ENCODE measurements around the gene QSOX2.

QSOX2 gene

GRCh38 chr9:136231478-136232297 is 13.9 kb downstream of the QSOX2 start:
- Histone ChIP-seq H3K27ac (ENCODE audit: low read depth, low read length) (no peak overlapping the region), H3K9me3 (ENCODE audit: control insufficient read depth, insufficient read depth, low read depth, low read length) (no peaks in the 10 kb centered on the region), H3K27me3 (ENCODE audit: control insufficient read depth, insufficient read depth, low read length) (no peaks in the 10 kb centered on the region), H3K9ac (ENCODE audit: low read length) (no peak overlapping the region), H3K4me1 (ENCODE audit: control insufficient read depth, insufficient read depth, low read length) (peaks cover 3% of the 10 kb centered on the region; the same call in 1 of the 2 replicates), H3K4me3 (ENCODE audit: low read depth, low read length) (no peak overlapping the region), H3K36me3 (ENCODE audit: control insufficient read depth, insufficient read depth, low read length) (peaks cover 25% of the 10 kb centered on the region; the same call in 1 of the 2 replicates)

GRCh38 chr9:136230773-136231172 is 14.8 kb downstream of the QSOX2 start:
- H3K36me3 ChIP-seq (ENCODE audit: control insufficient read depth, insufficient read depth, low read length) = peaks cover 16% of the 10 kb centered on the region; the same call in 1 of the 2 replicates
- no peak overlapping the region for H3K4me3 ChIP-seq (ENCODE audit: low read depth, low read length)
- no peak overlapping the region for H3K27ac ChIP-seq (ENCODE audit: low read depth, low read length)
- no peak overlapping the region for H3K9ac ChIP-seq (ENCODE audit: low read length)
- no peaks in the 10 kb centered on the region for H3K9me3 ChIP-seq (ENCODE audit: control insufficient read depth, insufficient read depth, low read depth, low read length)
- no peaks in the 10 kb centered on the region for H3K27me3 ChIP-seq (ENCODE audit: control insufficient read depth, insufficient read depth, low read length)
- peaks cover 3% of the 10 kb centered on the region; the same call in 1 of the 2 replicates for H3K4me1 ChIP-seq (ENCODE audit: control insufficient read depth, insufficient read depth, low read length)

GRCh38 chr9:136230365-136230764 is 15.2 kb downstream of the QSOX2 start:
- no peak overlapping the region for H3K4me3 ChIP-seq (ENCODE audit: low read depth, low read length)
- peaks cover 13% of the 10 kb centered on the region; the same call in 1 of the 2 replicates for H3K36me3 ChIP-seq (ENCODE audit: control insufficient read depth, insufficient read depth, low read length)
- no peaks in the 10 kb centered on the region for H3K27me3 ChIP-seq (ENCODE audit: control insufficient read depth, insufficient read depth, low read length)
- H3K27ac ChIP-seq (ENCODE audit: low read depth, low read length) = no peak overlapping the region
- peaks cover 3% of the 10 kb centered on the region; the same call in 1 of the 2 replicates for H3K4me1 ChIP-seq (ENCODE audit: control insufficient read depth, insufficient read depth, low read length)
- H3K9ac ChIP-seq (ENCODE audit: low read length) = no peak overlapping the region
- H3K9me3 ChIP-seq (ENCODE audit: control insufficient read depth, insufficient read depth, low read depth, low read length) = no peaks in the 10 kb centered on the region

GRCh38 chr9:136229096-136230065 is 16.2 kb downstream of the QSOX2 start:
- Histone ChIP-seq H3K4me3 (ENCODE audit: low read depth, low read length) (no peak overlapping the region), H3K4me1 (ENCODE audit: control insufficient read depth, insufficient read depth, low read length) (peaks cover 3% of the 10 kb centered on the region; the same call in 1 of the 2 replicates), H3K27me3 (ENCODE audit: control insufficient read depth, insufficient read depth, low read length) (no peaks in the 10 kb centered on the region), H3K36me3 (ENCODE audit: control insufficient read depth, insufficient read depth, low read length) (peaks cover 9% of the 10 kb centered on the region; the same call in 1 of the 2 replicates), H3K9me3 (ENCODE audit: control insufficient read depth, insufficient read depth, low read depth, low read length) (no peaks in the 10 kb centered on the region), H3K9ac (ENCODE audit: low read length) (no peak overlapping the region), H3K27ac (ENCODE audit: low read depth, low read length) (no peak overlapping the region)

- Histone ChIP-seq H3K4me1 (ENCODE audit: control insufficient read depth, insufficient read depth, low read length) (peaks cover 3% of the 10 kb centered on the region; the same call in 1 of the 2 replicates), H3K27ac (ENCODE audit: low read depth, low read length) (no peak overlapping the region), H3K9me3 (ENCODE audit: control insufficient read depth, insufficient read depth, low read depth, low read length) (no peaks in the 10 kb centered on the region), H3K9ac (ENCODE audit: low read length) (no peak overlapping the region), H3K4me3 (ENCODE audit: low read depth, low read length) (no peak overlapping the region), H3K27me3 (ENCODE audit: control insufficient read depth, insufficient read depth, low read length) (no peaks in the 10 kb centered on the region), H3K36me3 (ENCODE audit: control insufficient read depth, insufficient read depth, low read length) (peaks cover 18% of the 10 kb centered on the region)
Observed at GRCh38 chr9:136228107-136228875, 17.3 kb downstream of the QSOX2 start.

- H3K9ac ChIP-seq (ENCODE audit: low read length) = no peak overlapping the region
- peaks cover 30% of the 10 kb centered on the region for H3K36me3 ChIP-seq (ENCODE audit: control insufficient read depth, insufficient read depth, low read length)
- H3K27ac ChIP-seq (ENCODE audit: low read depth, low read length) = no peak overlapping the region
- H3K4me3 ChIP-seq (ENCODE audit: low read depth, low read length) = no peak overlapping the region
- no peaks in the 10 kb centered on the region; the same call in 1 of the 2 replicates for H3K4me1 ChIP-seq (ENCODE audit: control insufficient read depth, insufficient read depth, low read length)
- no peaks in the 10 kb centered on the region for H3K27me3 ChIP-seq (ENCODE audit: control insufficient read depth, insufficient read depth, low read length)
- H3K9me3 ChIP-seq (ENCODE audit: control insufficient read depth, insufficient read depth, low read depth, low read length) = no peaks in the 10 kb centered on the region
Observed at GRCh38 chr9:136226680-136227407, 18.8 kb downstream of the QSOX2 start.

- H3K9ac ChIP-seq (ENCODE audit: low read length) = no peak overlapping the region
- no peaks in the 10 kb centered on the region for H3K9me3 ChIP-seq (ENCODE audit: control insufficient read depth, insufficient read depth, low read depth, low read length)
- H3K36me3 ChIP-seq (ENCODE audit: control insufficient read depth, insufficient read depth, low read length) = peaks cover 30% of the 10 kb centered on the region
- H3K4me1 ChIP-seq (ENCODE audit: control insufficient read depth, insufficient read depth, low read length) = no peaks in the 10 kb centered on the region
- no peak overlapping the region for H3K27ac ChIP-seq (ENCODE audit: low read depth, low read length)
- H3K27me3 ChIP-seq (ENCODE audit: control insufficient read depth, insufficient read depth, low read length) = no peaks in the 10 kb centered on the region
- no peak overlapping the region for H3K4me3 ChIP-seq (ENCODE audit: low read depth, low read length)
Observed at GRCh38 chr9:136225748-136226679, 19.6 kb downstream of the QSOX2 start.

- H3K36me3 ChIP-seq (ENCODE audit: control insufficient read depth, insufficient read depth, low read length) = peaks cover 29% of the 10 kb centered on the region
- H3K4me1 ChIP-seq (ENCODE audit: control insufficient read depth, insufficient read depth, low read length) = no peaks in the 10 kb centered on the region
- no peak overlapping the region for H3K4me3 ChIP-seq (ENCODE audit: low read depth, low read length)
- H3K27me3 ChIP-seq (ENCODE audit: control insufficient read depth, insufficient read depth, low read length) = no peaks in the 10 kb centered on the region
- H3K9me3 ChIP-seq (ENCODE audit: control insufficient read depth, insufficient read depth, low read depth, low read length) = no peaks in the 10 kb centered on the region
- no peak overlapping the region for H3K27ac ChIP-seq (ENCODE audit: low read depth, low read length)
- no peak overlapping the region for H3K9ac ChIP-seq (ENCODE audit: low read length)
Observed at GRCh38 chr9:136225366-136225747, 20.3 kb downstream of the QSOX2 start.

- no peak overlapping the region for H3K4me3 ChIP-seq (ENCODE audit: low read depth, low read length)
- no peaks in the 10 kb centered on the region for H3K9me3 ChIP-seq (ENCODE audit: control insufficient read depth, insufficient read depth, low read depth, low read length)
- no peaks in the 10 kb centered on the region for H3K27me3 ChIP-seq (ENCODE audit: control insufficient read depth, insufficient read depth, low read length)
- H3K27ac ChIP-seq (ENCODE audit: low read depth, low read length) = no peak overlapping the region
- H3K9ac ChIP-seq (ENCODE audit: low read length) = no peak overlapping the region
- H3K36me3 ChIP-seq (ENCODE audit: control insufficient read depth, insufficient read depth, low read length) = peaks cover 32% of the 10 kb centered on the region
- H3K4me1 ChIP-seq (ENCODE audit: control insufficient read depth, insufficient read depth, low read length) = no peaks in the 10 kb centered on the region
Observed at GRCh38 chr9:136223871-136224640, 21.6 kb downstream of the QSOX2 start.
